Amniotic stem cell (primary cell): ENCODE data around the gene SOCS4.

Experiments used
- DNase-seq: peaks from one replicate; lab custom pipeline; 2025; lab: John Stamatoyannopoulos, UW

SOCS4 gene

DNA sequence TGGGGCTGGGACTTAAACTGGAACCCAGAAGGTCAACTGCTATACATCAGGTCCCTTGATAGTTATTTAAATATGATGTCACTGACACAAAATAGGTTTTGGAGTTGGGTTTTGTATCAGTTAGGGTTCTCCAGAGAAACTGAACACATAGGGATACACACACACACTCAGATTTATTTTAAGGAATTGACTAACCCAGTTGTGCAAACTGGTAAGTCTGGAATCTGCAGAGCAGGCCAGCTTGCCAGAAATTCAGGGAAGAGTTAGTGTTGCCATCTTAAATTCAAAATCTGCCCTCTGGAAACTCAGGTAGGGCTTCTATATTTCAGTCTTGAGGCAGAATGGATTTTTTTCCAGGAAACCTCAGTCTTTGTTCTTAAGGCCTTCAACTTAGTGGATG lies 61.3 kb downstream of the SOCS4 start:
- DNase-seq, result no peak

DNA sequence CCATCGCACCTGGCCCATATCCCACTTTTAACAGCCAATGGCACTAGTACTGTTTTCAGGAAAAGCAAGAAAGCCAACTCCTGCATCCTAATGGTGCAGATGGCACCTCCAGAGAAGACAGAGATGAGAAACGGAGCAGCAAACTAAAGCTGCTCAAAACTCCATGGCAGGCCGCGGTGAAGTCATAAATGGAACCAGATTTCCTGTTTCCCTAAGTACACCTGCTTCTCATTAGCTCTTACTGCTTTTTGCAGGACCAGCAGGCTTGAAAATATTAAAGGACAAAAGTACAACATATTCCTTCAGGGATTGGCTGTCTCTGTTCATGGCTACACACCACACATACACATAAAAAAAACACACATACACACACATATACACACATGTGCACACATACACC lies 65.3 kb downstream of the SOCS4 start:
- no peak for DNase-seq

DNA sequence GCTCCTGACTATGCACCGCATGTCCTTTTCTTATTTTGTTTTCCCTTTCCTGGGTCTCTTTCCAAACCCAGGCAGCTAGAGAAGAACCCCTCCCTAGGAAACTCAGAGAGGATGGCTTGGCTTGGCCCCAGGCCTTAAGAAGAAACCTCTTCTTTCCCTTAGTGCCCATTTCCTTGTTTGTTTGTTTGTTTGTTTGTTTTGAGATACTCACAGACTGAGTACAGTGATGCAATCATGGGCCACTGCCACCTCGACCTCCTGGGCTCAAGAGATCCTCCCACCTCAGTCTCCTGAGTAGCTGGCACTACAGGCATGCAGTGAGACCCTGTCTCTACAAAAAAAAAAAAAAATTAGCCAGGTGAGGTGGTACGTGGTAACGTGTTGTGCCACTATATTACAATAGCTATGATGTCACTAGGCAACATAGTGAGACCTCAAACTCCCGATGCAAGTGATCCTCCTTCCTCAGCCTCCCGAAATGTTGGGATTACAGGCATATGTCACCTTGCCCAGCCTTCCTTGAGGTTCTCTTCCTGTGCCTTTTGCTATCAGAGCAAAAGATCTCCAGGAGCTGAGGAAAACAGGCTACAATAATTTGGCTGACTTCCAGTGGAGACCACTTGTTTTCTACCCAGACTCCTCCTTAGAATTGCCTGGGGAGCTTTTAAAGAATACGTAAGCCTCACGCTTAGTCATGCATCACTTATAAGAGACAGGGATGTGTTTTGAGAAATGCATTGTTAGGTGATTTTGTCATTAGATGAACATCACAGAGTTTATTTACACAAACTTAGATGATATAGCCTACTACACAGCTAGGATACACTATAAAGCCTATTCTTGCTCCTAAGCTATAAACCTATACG lies 67.5 kb downstream of the SOCS4 start:
- peak; percentile 9 for DNase-seq

DNA sequence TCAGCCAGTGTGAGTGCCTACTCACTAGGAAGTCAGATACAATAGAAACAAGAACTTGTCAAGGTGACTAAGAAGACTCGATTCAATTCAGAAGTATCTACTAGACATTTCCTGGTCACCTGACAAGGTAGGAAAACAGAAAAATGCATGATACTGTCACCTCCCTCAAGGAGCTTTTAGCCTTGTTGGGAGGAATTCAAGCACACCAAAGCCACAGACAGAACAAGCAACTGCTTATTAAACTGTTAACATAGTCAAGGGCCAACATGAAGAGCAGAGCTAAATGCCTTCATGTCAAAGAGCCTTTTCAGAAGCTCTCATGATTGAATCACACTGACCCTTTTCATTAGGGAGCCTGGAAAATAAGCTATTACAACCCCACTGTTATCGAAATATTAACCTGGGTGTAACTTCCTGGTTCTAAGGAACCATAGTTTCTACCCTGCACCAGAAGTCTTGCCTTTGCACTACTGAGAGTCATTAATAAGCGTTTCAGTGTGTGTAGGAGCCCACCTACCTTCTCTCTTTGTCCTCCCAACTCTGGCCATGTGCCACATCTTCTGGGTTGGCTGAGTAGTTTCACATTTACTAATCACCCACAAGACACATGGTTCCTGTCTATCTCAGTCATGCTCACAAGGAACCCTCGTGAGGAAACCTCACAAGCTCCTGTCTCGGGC lies 71.0 kb downstream of the SOCS4 start:
- no peak for DNase-seq

DNA sequence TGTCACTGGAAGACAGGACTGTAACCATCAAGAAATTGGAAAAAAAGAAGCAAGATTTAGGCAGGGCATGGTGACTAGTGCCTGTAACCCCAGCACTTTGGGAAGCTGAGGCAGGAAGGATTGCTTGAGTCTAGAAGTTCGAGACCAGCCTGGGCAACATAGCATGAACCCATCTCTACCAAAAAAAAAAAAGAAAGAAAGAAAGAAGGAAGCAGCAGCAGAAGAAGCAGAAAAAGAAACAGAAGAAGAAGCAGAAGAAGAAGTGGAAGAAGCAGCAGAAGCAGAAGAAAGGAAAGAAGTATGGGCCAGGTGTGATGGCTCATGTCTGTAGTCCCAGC lies 71.5 kb downstream of the SOCS4 start:
- DNase-seq, result no peak
